ENCODE results near the gene DUSP5.
A peak's percentile ranks its signal among the peaks of the same experiment; 100 is the strongest.

The DUSP5 gene, protein sequence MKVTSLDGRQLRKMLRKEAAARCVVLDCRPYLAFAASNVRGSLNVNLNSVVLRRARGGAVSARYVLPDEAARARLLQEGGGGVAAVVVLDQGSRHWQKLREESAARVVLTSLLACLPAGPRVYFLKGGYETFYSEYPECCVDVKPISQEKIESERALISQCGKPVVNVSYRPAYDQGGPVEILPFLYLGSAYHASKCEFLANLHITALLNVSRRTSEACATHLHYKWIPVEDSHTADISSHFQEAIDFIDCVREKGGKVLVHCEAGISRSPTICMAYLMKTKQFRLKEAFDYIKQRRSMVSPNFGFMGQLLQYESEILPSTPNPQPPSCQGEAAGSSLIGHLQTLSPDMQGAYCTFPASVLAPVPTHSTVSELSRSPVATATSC

GRCh38 chr10:110497438-110498086, at the start of gene DUSP5:
TSS of gene DUSP5 (plus strand) at chr10:110497907. CDS start at chr10:110498122, 215 bp downstream.
- peak within 1 kb of the TSS; percentile 90 for H3K4me3 ChIP-seq (ENCODE audit: low read length)
- H3K79me2 ChIP-seq (ENCODE audit: low read length), result peaks cover 73% of the 10 kb centered on the region
- H3K4me1 ChIP-seq (ENCODE audit: low read length), result peaks cover 24% of the 10 kb centered on the region
- no peaks in the 10 kb centered on the region for H3K27me3 ChIP-seq (replicated peaks; ENCODE audit: insufficient read depth, low read length)
- DNase-seq, result peak; percentile 96
- H2AFZ ChIP-seq (ENCODE audit: low read length), result no peak within 1 kb of the TSS
- peaks cover 17% of the 10 kb centered on the region for H4K20me1 ChIP-seq (ENCODE audit: insufficient read depth, low read length)
- TF ChIP-seq CTCF (IDR thresholded peaks at IDR 0.05; ENCODE audit: low read length), result no peak
- peak within 1 kb of the TSS; percentile 97 for H3K9ac ChIP-seq (ENCODE audit: low read length)
- H3K27ac ChIP-seq (ENCODE audit: low read length), result peak within 1 kb of the TSS; percentile 93
- peaks cover 43% of the 10 kb centered on the region for H3F3A ChIP-seq (ENCODE audit: insufficient read depth, low read length)
- peaks cover 7% of the 10 kb centered on the region; the same call in 1 of the 2 replicates for H3K36me3 ChIP-seq (replicated peaks; ENCODE audit: insufficient read depth, low read length)
- H3K9me2 ChIP-seq (replicated peaks; ENCODE audit: insufficient read depth, low read length), result no peaks in the 10 kb centered on the region
- no peaks in the 10 kb centered on the region for H3K9me3 ChIP-seq (replicated peaks; ENCODE audit: insufficient read depth, low read length)
- peak within 1 kb of the TSS; percentile 96 for H3K4me2 ChIP-seq (ENCODE audit: low read depth, low read length)

DNA sequence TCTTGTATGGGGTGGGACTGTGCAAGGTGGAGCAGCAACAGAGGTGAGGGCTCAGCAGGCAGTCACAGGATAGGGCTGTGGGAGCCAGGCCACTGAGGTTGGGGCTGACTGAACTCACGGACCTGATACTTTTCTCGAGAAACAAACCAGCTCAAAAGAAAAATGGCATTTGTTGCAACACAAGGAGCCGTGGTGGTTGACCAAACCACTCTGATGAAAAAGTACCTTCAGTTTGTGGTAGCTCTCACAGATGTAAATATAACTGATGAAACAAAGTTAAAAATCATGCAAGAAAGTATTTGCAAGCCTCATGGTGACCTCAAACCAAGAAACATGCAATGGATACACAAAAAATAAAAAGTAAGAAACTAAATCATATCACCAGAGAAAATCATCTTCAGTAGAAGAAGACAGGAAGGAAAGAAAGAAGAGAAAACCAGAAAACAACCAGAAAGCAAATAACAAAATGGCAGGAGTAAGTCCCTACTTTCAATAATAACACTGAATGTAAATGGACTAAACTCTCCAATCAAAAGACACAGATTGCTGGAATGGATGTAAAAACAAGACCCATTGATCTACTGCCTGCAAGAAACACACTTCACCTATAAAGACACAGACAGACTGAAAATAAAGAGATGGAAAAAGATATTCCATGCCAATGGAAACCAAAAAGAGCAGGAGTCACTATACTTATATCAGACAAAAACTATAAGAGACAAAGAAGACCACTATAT, 48.9 kb upstream of the DUSP5 start:
- no peak overlapping the region for H3K27ac ChIP-seq (ENCODE audit: low read length)
- no peak overlapping the region for H3K9ac ChIP-seq (ENCODE audit: low read length)
- TF ChIP-seq EZH2phosphoT487 (IDR thresholded peaks at IDR 0.05; ENCODE audit: low read length) (no peak), EZH2 (optimal IDR thresholded peaks at IDR 0.05; ENCODE audit: low read depth, low read length) (no peak)
- no peaks in the 10 kb centered on the region for H3K9me2 ChIP-seq (replicated peaks; ENCODE audit: insufficient read depth, low read length)
- H3K36me3 ChIP-seq (replicated peaks; ENCODE audit: insufficient read depth, low read length), result peaks cover 4% of the 10 kb centered on the region
- H3K9me3 ChIP-seq (replicated peaks; ENCODE audit: insufficient read depth, low read length), result no peaks in the 10 kb centered on the region
- no peaks in the 10 kb centered on the region for H3F3A ChIP-seq (ENCODE audit: insufficient read depth, low read length)
- H2AFZ ChIP-seq (ENCODE audit: low read length), result no peak overlapping the region
- DNase-seq, result no peak
- H3K4me3 ChIP-seq (ENCODE audit: low read length), result no peak overlapping the region
- no peaks in the 10 kb centered on the region for H3K4me1 ChIP-seq (ENCODE audit: low read length)
- H3K27me3 ChIP-seq (replicated peaks; ENCODE audit: insufficient read depth, low read length), result no peaks in the 10 kb centered on the region
- H4K20me1 ChIP-seq (ENCODE audit: insufficient read depth, low read length), result no peaks in the 10 kb centered on the region
- no peak overlapping the region for H3K4me2 ChIP-seq (ENCODE audit: low read depth, low read length)
- 0 out of 2 replicates have a peak, but pooled peaks cover 4% of the 10 kb centered on the region for H3K79me2 ChIP-seq (ENCODE audit: low read length)

DNA sequence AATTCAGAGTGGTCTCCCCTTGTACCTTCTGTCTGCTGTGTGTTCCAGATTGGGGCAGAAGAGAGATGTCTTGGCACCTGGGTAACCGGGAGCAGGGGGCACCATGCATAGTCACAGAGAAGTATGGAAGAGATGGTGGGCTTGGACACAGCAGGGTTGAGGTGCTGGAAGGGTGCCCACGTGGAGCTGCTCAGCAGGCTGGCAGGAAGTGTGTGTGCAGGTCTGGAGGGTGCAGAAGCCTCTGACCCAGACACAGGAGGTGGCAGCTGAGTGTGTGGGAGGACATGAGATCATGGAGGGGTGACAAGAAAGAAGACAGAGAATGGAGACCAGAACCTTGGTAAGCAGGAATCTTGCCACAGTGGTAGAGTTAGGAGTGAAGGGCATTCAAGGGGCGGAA, 42.3 kb upstream of the DUSP5 start:
- H3K27me3 ChIP-seq (replicated peaks; ENCODE audit: insufficient read depth, low read length), result no peaks in the 10 kb centered on the region
- H3K9me3 ChIP-seq (replicated peaks; ENCODE audit: insufficient read depth, low read length), result no peaks in the 10 kb centered on the region
- no peak overlapping the region for H3K27ac ChIP-seq (ENCODE audit: low read length)
- no peak overlapping the region for H3K9ac ChIP-seq (ENCODE audit: low read length)
- no peaks in the 10 kb centered on the region for H4K20me1 ChIP-seq (ENCODE audit: insufficient read depth, low read length)
- H3K36me3 ChIP-seq (replicated peaks; ENCODE audit: insufficient read depth, low read length), result no peaks in the 10 kb centered on the region
- peaks cover 30% of the 10 kb centered on the region for H3K79me2 ChIP-seq (ENCODE audit: low read length)
- no peak overlapping the region for H3K4me3 ChIP-seq (ENCODE audit: low read length)
- H3F3A ChIP-seq (ENCODE audit: insufficient read depth, low read length), result peaks cover 37% of the 10 kb centered on the region
- TF ChIP-seq CTCF (IDR thresholded peaks at IDR 0.05; ENCODE audit: low read length) (no peak), EZH2 (optimal IDR thresholded peaks at IDR 0.05; ENCODE audit: low read depth, low read length) (no peak), EZH2phosphoT487 (IDR thresholded peaks at IDR 0.05; ENCODE audit: low read length) (no peak)
- H2AFZ ChIP-seq (ENCODE audit: low read length), result no peak overlapping the region
- peaks cover 48% of the 10 kb centered on the region for H3K4me1 ChIP-seq (ENCODE audit: low read length)
- no peaks in the 10 kb centered on the region for H3K9me2 ChIP-seq (replicated peaks; ENCODE audit: insufficient read depth, low read length)
- DNase-seq, result no peak
- H3K4me2 ChIP-seq (ENCODE audit: low read depth, low read length), result no peak overlapping the region
